HFFc6 (cell line): ENCODE results near the gene NRG2. TPM values are rescaled to one million over a fixed set of nuclear protein-coding genes. Genes with fewer than 3 reads are reported as not detected.

Experiments used
- DNase-seq: peaks from one replicate; pipeline ENCODE4 v3.0.0-alpha.2; 2018
- H3K27ac Mint-ChIP-seq: 2 replicates; pipeline ENCODE4 v1.8.0; 2020; ENCODE audit warnings: mild to moderate bottlenecking, mixed read lengths
- H3K27me3 Mint-ChIP-seq: 2 replicates; pipeline ENCODE4 v1.8.0; 2021; ENCODE audit warnings: mild to moderate bottlenecking, moderate library complexity, mixed read lengths; ENCODE audit not compliant: insufficient read depth
- H3K36me3 Mint-ChIP-seq: 2 replicates; pipeline ENCODE4 v1.8.0; 2021; ENCODE audit warnings: low read depth, mixed read lengths
- H3K4me1 Mint-ChIP-seq: 2 replicates; pipeline ENCODE4 v1.8.0; 2020; ENCODE audit warnings: low read depth, mixed read lengths
- H3K4me3 Mint-ChIP-seq: 2 replicates; pipeline ENCODE4 v1.8.0; 2020; ENCODE audit warnings: mild to moderate bottlenecking, moderate library complexity, mixed read lengths
- H3K9me3 Mint-ChIP-seq: 2 replicates; pipeline ENCODE4 v1.8.0; 2020; ENCODE audit warnings: mild to moderate bottlenecking, mixed read lengths
- CTCF ChIP-seq: fragments of 200-600 bp; sonication (generic); IDR thresholded peaks from 2 replicates; pipeline ENCODE4 v1.5.0; 2021; ENCODE audit warnings: antibody characterized with exemption, mild to moderate bottlenecking
- total RNA-seq, 6 experiments: library from RNA; stranded (reverse); fragmentation: NEBNext Ultra II Directional; extraction: Animal tissue kit (Norgen Biotek cat#: 25700); gene quantifications; 2 replicates in 1 of 6; 3 replicates in 5 of 6; pipeline ENCODE4 v1.2.3, GENCODE V29; 2021

The NRG2 gene
- total RNA-seq, 6 experiments from 2014 or later: 0.11 to 0.35 (median 0.19) TPM; not detected in 1

GRCh38 chr5:139817970-139818369 is 225.1 kb downstream of the NRG2 start:
- H3K9me3 Mint-ChIP-seq: peaks cover 10% of the 10 kb centered on the region
- no peak overlapping the region for H3K27ac Mint-ChIP-seq
- TF ChIP-seq CTCF: no peak
- H3K36me3 Mint-ChIP-seq: peaks cover 5% of the 10 kb centered on the region; the same call in 1 of the 2 replicates
- H3K4me3 Mint-ChIP-seq: no peak overlapping the region
- H3K27me3 Mint-ChIP-seq: peaks cover 57% of the 10 kb centered on the region
- no peak for DNase-seq
- no peaks in the 10 kb centered on the region for H3K4me1 Mint-ChIP-seq

- peaks cover 5% of the 10 kb centered on the region; the same call in 1 of the 2 replicates for H3K36me3 Mint-ChIP-seq
- peaks cover 10% of the 10 kb centered on the region for H3K9me3 Mint-ChIP-seq
- H3K27me3 Mint-ChIP-seq: peaks cover 63% of the 10 kb centered on the region
- no peak overlapping the region for H3K4me3 Mint-ChIP-seq
- H3K27ac Mint-ChIP-seq: no peak overlapping the region
- H3K4me1 Mint-ChIP-seq: no peaks in the 10 kb centered on the region
- no peak for TF ChIP-seq CTCF
- DNase-seq: no peak
These were observed 225.7 kb downstream of the NRG2 start for GRCh38 chr5:139817362-139817761.

GRCh38 chr5:139816566-139816965 is 226.5 kb downstream of the NRG2 start:
- Mint-ChIP-seq H3K9me3 (peaks cover 10% of the 10 kb centered on the region), H3K4me1 (no peaks in the 10 kb centered on the region), H3K4me3 (no peak overlapping the region), H3K36me3 (peaks cover 5% of the 10 kb centered on the region; the same call in 1 of the 2 replicates), H3K27ac (no peak overlapping the region), H3K27me3 (peaks cover 69% of the 10 kb centered on the region)
- DNase-seq: no peak
- no peak for TF ChIP-seq CTCF

- Mint-ChIP-seq H3K36me3 (peaks cover 5% of the 10 kb centered on the region; the same call in 1 of the 2 replicates), H3K4me3 (no peak overlapping the region), H3K27ac (no peak overlapping the region), H3K27me3 (peaks cover 62% of the 10 kb centered on the region), H3K9me3 (peaks cover 10% of the 10 kb centered on the region), H3K4me1 (no peaks in the 10 kb centered on the region)
- TF ChIP-seq CTCF: no peak
- DNase-seq: no peak
These were observed 228.3 kb downstream of the NRG2 start for GRCh38 chr5:139814704-139815280.

- no peaks in the 10 kb centered on the region for H3K4me1 Mint-ChIP-seq
- no peak overlapping the region for H3K27ac Mint-ChIP-seq
- DNase-seq: no peak
- H3K4me3 Mint-ChIP-seq: no peak overlapping the region
- H3K27me3 Mint-ChIP-seq: peaks cover 60% of the 10 kb centered on the region
- TF ChIP-seq CTCF: no peak
- H3K36me3 Mint-ChIP-seq: peaks cover 5% of the 10 kb centered on the region; the same call in 1 of the 2 replicates
- H3K9me3 Mint-ChIP-seq: peaks cover 6% of the 10 kb centered on the region
These were observed 228.9 kb downstream of the NRG2 start for GRCh38 chr5:139814191-139814601.
